C4-2B (cell line): ENCODE measurements around the gene PLXDC2.

Experiments
- ZFX ChIP-seq: fragments of 450-650 bp; IDR thresholded peaks from 2 replicates; pipeline ENCODE4 v1.6.1; 2017
- TF ChIP-seq, protein P1 (sequence below): fragments of 450-650 bp; conservative IDR thresholded peaks from 2 replicates; pipeline ENCODE4 v1.5.1; 2017; ENCODE audit warnings: mild to moderate bottlenecking

DNA sequence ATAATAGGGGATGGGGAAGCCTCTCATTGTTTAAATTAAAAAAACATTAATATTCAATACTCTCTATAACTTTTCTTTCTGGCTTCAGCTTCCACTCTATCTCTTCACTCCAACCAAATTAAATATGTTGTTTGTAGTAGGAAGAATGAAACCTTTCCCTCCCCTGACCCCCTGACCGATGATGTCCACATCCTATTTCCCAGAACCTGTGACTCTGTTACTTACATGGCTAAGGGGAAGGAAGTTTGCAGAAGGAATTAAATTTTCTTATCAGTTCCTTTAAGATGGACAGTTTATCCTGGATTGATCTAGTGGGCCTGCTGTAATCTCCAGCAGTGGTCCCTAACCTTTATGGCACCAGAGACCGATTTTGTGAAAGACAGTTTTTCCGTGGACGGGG lies 130.0 kb downstream of the PLXDC2 start:
- TF ChIP-seq, protein P1, sequence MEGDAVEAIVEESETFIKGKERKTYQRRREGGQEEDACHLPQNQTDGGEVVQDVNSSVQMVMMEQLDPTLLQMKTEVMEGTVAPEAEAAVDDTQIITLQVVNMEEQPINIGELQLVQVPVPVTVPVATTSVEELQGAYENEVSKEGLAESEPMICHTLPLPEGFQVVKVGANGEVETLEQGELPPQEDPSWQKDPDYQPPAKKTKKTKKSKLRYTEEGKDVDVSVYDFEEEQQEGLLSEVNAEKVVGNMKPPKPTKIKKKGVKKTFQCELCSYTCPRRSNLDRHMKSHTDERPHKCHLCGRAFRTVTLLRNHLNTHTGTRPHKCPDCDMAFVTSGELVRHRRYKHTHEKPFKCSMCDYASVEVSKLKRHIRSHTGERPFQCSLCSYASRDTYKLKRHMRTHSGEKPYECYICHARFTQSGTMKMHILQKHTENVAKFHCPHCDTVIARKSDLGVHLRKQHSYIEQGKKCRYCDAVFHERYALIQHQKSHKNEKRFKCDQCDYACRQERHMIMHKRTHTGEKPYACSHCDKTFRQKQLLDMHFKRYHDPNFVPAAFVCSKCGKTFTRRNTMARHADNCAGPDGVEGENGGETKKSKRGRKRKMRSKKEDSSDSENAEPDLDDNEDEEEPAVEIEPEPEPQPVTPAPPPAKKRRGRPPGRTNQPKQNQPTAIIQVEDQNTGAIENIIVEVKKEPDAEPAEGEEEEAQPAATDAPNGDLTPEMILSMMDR: no peak
- TF ChIP-seq ZFX: no peak
